IMR-90 (cell line): Measurements from ENCODE around the gene TMEM33. TPM values are rescaled to one million over a fixed set of nuclear protein-coding genes. Genes with fewer than 3 reads are reported as not detected.

Experiments used
- ATAC-seq: fragments of 200-7000 bp; cut with Tn5 transposase; 2 replicates; pipeline ENCODE4 v1.9.1; 2020; ENCODE audit warnings: low read depth, mild to moderate bottlenecking, moderate library complexity
- BruUV-seq: library from RNA; stranded (reverse); fragments of 400-500 nt; replicated peaks from 2 replicates; lab custom pipeline; 2021; lab: Mats Ljungman, UMichigan
- CTCF ChIA-PET: fragments of 300-600 bp; formaldehyde crosslinking; extraction: SDS; loops from one replicate; lab custom pipeline; 2021; ENCODE audit warnings: antibody characterized with exemption; lab: Yijun Ruan, JAX
- POLR2A ChIA-PET: fragments of 300-600 bp; sonication (Branson Sonifier 250); formaldehyde crosslinking; loops from one replicate; lab custom pipeline; 2022; ENCODE audit warnings: antibody characterized with exemption; ENCODE audit not compliant: unreplicated experiment; lab: Charles Lee
- DNase-seq: peaks from one replicate; pipeline ENCODE4 v3.0.0; 2013
- H2AFZ ChIP-seq: replicated peaks from 2 replicates; pipeline ENCODE3; 2013; ENCODE audit warnings: low read length, mild to moderate bottlenecking; ENCODE audit not compliant: poor library complexity
- H2AK5ac ChIP-seq: 2 replicates; pipeline ENCODE4 v1.6.1; 2013; ENCODE audit warnings: low read depth, low read length, inconsistent platforms
- H2AK9ac ChIP-seq: replicated peaks from 2 replicates; pipeline ENCODE3; 2013; ENCODE audit warnings: mild to moderate bottlenecking, low read depth, low read length, moderate library complexity; ENCODE audit not compliant: poor library complexity
- H2BK120ac ChIP-seq: 2 replicates; pipeline ENCODE4 v1.6.1; 2013; ENCODE audit warnings: low read depth, low read length, inconsistent platforms
- H2BK15ac ChIP-seq: 3 replicates; pipeline ENCODE4 v1.6.1; 2013; ENCODE audit warnings: low read depth, low read length, inconsistent platforms
- H2BK20ac ChIP-seq: 2 replicates; pipeline ENCODE4 v1.6.1; 2013; ENCODE audit warnings: low read depth, mild to moderate bottlenecking, inconsistent platforms, low read length, moderate library complexity
- H2BK5ac ChIP-seq: 2 replicates; pipeline ENCODE4 v1.6.1; 2013; ENCODE audit warnings: mild to moderate bottlenecking, low read depth, low read length, inconsistent platforms; ENCODE audit not compliant: poor library complexity, severe bottlenecking
- H3K14ac ChIP-seq: replicated peaks from 2 replicates; pipeline ENCODE4 v1.6.1; 2013; ENCODE audit warnings: low read depth, low read length, inconsistent platforms
- H3K18ac ChIP-seq: 2 replicates; pipeline ENCODE4 v1.6.1; 2013; ENCODE audit warnings: low read depth, low read length, control low read depth
- H3K23ac ChIP-seq: 2 replicates; pipeline ENCODE4 v1.6.1; 2013; ENCODE audit warnings: low read depth, low read length, inconsistent platforms
- H3K27ac ChIP-seq: 2 replicates; pipeline ENCODE4 v1.5.1; 2013; ENCODE audit warnings: mild to moderate bottlenecking, control low read depth, low read length; ENCODE audit not compliant: insufficient read depth
- H3K27me3 ChIP-seq: 2 replicates; pipeline ENCODE4 v1.6.1; 2013; ENCODE audit warnings: low read length; ENCODE audit not compliant: control insufficient read depth, insufficient read depth
- H3K36me3 ChIP-seq: 2 replicates; pipeline ENCODE4 v1.6.1; 2013; ENCODE audit warnings: low read length, mixed read lengths; ENCODE audit not compliant: control insufficient read depth, insufficient read depth
- H3K4ac ChIP-seq: 2 replicates; pipeline ENCODE4 v1.6.1; 2013; ENCODE audit warnings: low read depth, low read length, inconsistent platforms
- H3K4me1 ChIP-seq: 2 replicates; pipeline ENCODE4 v1.6.1; 2013; ENCODE audit warnings: low read length, mixed read lengths; ENCODE audit not compliant: control insufficient read depth, insufficient read depth
- H3K4me2 ChIP-seq: 2 replicates; pipeline ENCODE4 v1.6.1; 2013; ENCODE audit warnings: low read depth, mild to moderate bottlenecking, control low read depth, low read length, moderate library complexity
- H3K4me3 ChIP-seq: 2 replicates; pipeline ENCODE4 v1.5.1; 2013; ENCODE audit warnings: low read depth, mild to moderate bottlenecking, control low read depth, low read length, moderate library complexity; ENCODE audit not compliant: insufficient read depth
- H3K56ac ChIP-seq: 2 replicates; pipeline ENCODE4 v1.6.1; 2013; ENCODE audit warnings: low read length, inconsistent platforms; ENCODE audit not compliant: insufficient read depth; ENCODE audit errors: extremely low read depth
- H3K79me1 ChIP-seq, 2 experiments: 2 replicates each; pipeline ENCODE4 v1.6.1; 2013; ENCODE audit warnings: low read length in 2 of 2, inconsistent platforms in 1 of 2, low read depth in 1 of 2
- H3K9ac ChIP-seq: 2 replicates; pipeline ENCODE4 v1.6.1; 2013; ENCODE audit warnings: low read depth, low read length, control low read depth
- H3K9me1 ChIP-seq: 2 replicates; pipeline ENCODE4 v1.6.1; 2013; ENCODE audit warnings: low read length, inconsistent platforms; ENCODE audit not compliant: insufficient read depth
- H3K9me3 ChIP-seq: 2 replicates; pipeline ENCODE4 v1.6.1; 2013; ENCODE audit warnings: low read length; ENCODE audit not compliant: control insufficient read depth, insufficient read depth
- H4K20me1 ChIP-seq: 2 replicates; pipeline ENCODE4 v1.6.1; 2013; ENCODE audit warnings: low read length, inconsistent platforms; ENCODE audit not compliant: insufficient read depth
- H4K5ac ChIP-seq: 2 replicates; pipeline ENCODE4 v1.6.1; 2013; ENCODE audit warnings: mild to moderate bottlenecking, low read depth, low read length, control low read depth
- H4K8ac ChIP-seq, 2 experiments: 2 replicates each; pipeline ENCODE4 v1.6.1; 2013; ENCODE audit warnings: low read depth in 2 of 2, low read length in 2 of 2, control low read depth in 1 of 2, inconsistent platforms in 1 of 2
- H4K91ac ChIP-seq: 2 replicates; pipeline ENCODE4 v1.6.1; 2013; ENCODE audit warnings: low read depth, low read length, inconsistent platforms; ENCODE audit not compliant: insufficient read depth
- BHLHE40 ChIP-seq: fragments of 150-350 bp; IDR thresholded peaks from 2 replicates; pipeline ENCODE4 v1.6.1; 2016; ENCODE audit warnings: mild to moderate bottlenecking, low read depth, low read length
- CEBPB ChIP-seq: IDR thresholded peaks from 2 replicates; pipeline ENCODE4 v1.6.1; 2012; ENCODE audit warnings: low read depth, low read length, improper control_type of control experiment
- CHD1 ChIP-seq: IDR thresholded peaks from 2 replicates; pipeline ENCODE4 v1.6.1; 2012; ENCODE audit warnings: low read depth, low read length, improper control_type of control experiment
- CTCF ChIP-seq: conservative IDR thresholded peaks from 2 replicates; pipeline ENCODE4 v1.5.1; 2012; ENCODE audit warnings: mild to moderate bottlenecking, low read depth, low read length, improper control_type of control experiment
- ELK1 ChIP-seq: fragments of 150-350 bp; IDR thresholded peaks from 2 replicates; pipeline ENCODE4 v1.6.1; 2016; ENCODE audit warnings: low read depth, mild to moderate bottlenecking, low read length, moderate library complexity, borderline replicate concordance
- FOS ChIP-seq: fragments of 150-350 bp; IDR thresholded peaks from 2 replicates; pipeline ENCODE4 v1.6.1; 2016; ENCODE audit warnings: low read depth, low read length
- MAFK ChIP-seq: IDR thresholded peaks from 2 replicates; pipeline ENCODE4 v1.6.1; 2012; ENCODE audit warnings: low read depth, low read length, improper control_type of control experiment
- MAZ ChIP-seq: IDR thresholded peaks from 2 replicates; pipeline ENCODE4 v1.6.1; 2012; ENCODE audit warnings: low read depth, mild to moderate bottlenecking, low read length, improper control_type of control experiment, moderate library complexity, borderline replicate concordance
- MXI1 ChIP-seq: IDR thresholded peaks from 2 replicates; pipeline ENCODE4 v1.6.1; 2012; ENCODE audit warnings: low read depth, mild to moderate bottlenecking, low read length, moderate library complexity, borderline replicate concordance
- NFE2L2 ChIP-seq: fragments of 150-350 bp; IDR thresholded peaks from 2 replicates; pipeline ENCODE4 v1.6.1; 2016; ENCODE audit warnings: low read depth, mild to moderate bottlenecking, low read length
- POLR2A ChIP-seq: IDR thresholded peaks from 2 replicates; pipeline ENCODE4 v1.6.1; 2012; ENCODE audit warnings: mild to moderate bottlenecking, low read depth, low read length
- RAD21 ChIP-seq: IDR thresholded peaks from 2 replicates; pipeline ENCODE4 v1.6.1; 2012; ENCODE audit warnings: low read length, improper control_type of control experiment
- RCOR1 ChIP-seq: IDR thresholded peaks from 2 replicates; pipeline ENCODE4 v1.6.1; 2012; ENCODE audit warnings: mild to moderate bottlenecking, low read length, improper control_type of control experiment; ENCODE audit not compliant: insufficient replicate concordance
- RFX5 ChIP-seq: IDR thresholded peaks from 2 replicates; pipeline ENCODE4 v1.8.0; 2012; ENCODE audit warnings: low read depth, mild to moderate bottlenecking, low read length, moderate library complexity
- SMC3 ChIP-seq: fragments of 150-350 bp; IDR thresholded peaks from 2 replicates; pipeline ENCODE4 v1.6.1; 2016; ENCODE audit warnings: low read depth, mild to moderate bottlenecking, antibody characterized with exemption, low read length, moderate library complexity
- USF2 ChIP-seq: fragments of 150-350 bp; IDR thresholded peaks from 2 replicates; pipeline ENCODE4 v1.6.1; 2017; ENCODE audit warnings: mild to moderate bottlenecking, antibody characterized with exemption, low read length, low read depth
- WGBS, 2 experiments: methylation state at CpG; one replicate each; pipeline versions ENCODE4 v1.1.5 to v1.1.7; 2013; ENCODE audit warnings: missing lambda C conversion rate in 2 of 2; ENCODE audit not compliant: insufficient read length in 1 of 2; ENCODE audit errors: extremely low coverage in 2 of 2; 5-methylcytosine and 5-hydroxymethylcytosine counted together
- dilution Hi-C: fragments of 300-500 bp; cut with HindIII; formaldehyde crosslinking; loops from one replicate; pipeline ENCODE4 v1.14.3; 2018; ENCODE audit warnings: low sequenced_read_pairs; ENCODE audit not compliant: unreplicated experiment
- in situ Hi-C: fragments of 300-500 bp; cut with MboI; formaldehyde crosslinking; loops from 3 replicates; pipeline ENCODE4 v1.14.3; 2019; ENCODE audit warnings: low sequenced_read_pairs, inconsistent platforms, mixed read lengths
- intact Hi-C: fragments of 100-400 bp; cut with micrococcal nuclease; formaldehyde crosslinking; loops from 2 replicates; pipeline ENCODE4 v1.10.0; 2022
- polyA plus RNA-seq, 3 experiments: library from polyadenylated mRNA; depleted of rRNA; stranded (reverse); fragments of >200 nt; gene quantifications; 2 replicates each; pipeline ENCODE4 v1.2.3, GENCODE V29; 2012; ENCODE audit warnings: low replicate concordance in 1 of 3
- total RNA-seq: library from RNA; depleted of rRNA; stranded (reverse); fragments of >200 nt; gene quantifications from 2 replicates; pipeline ENCODE4 v1.2.3, GENCODE V29; 2012

Gene TMEM33
- total and polyA plus RNA-seq, 2 of the 4 experiments (the other 2 are of a cell fraction) = 23.6 to 45.5 TPM

- H4K8ac ChIP-seq = no peak overlapping the region
- H3K18ac ChIP-seq = no peak overlapping the region
- no peaks in the 10 kb centered on the region for H3K9me1 ChIP-seq
- H4K5ac ChIP-seq = no peak overlapping the region
- no peak overlapping the region for H3K4ac ChIP-seq
- H3K56ac ChIP-seq = no peak overlapping the region
- ATAC-seq (no peak), DNase-seq (no peak)
- no peak overlapping the region for H3K4me3 ChIP-seq
- no peak overlapping the region for H3K14ac ChIP-seq
- no peaks in the 10 kb centered on the region for H3K27me3 ChIP-seq
- no peaks in the 10 kb centered on the region for H3K9me3 ChIP-seq
- H2AFZ ChIP-seq = no peak overlapping the region
- H3K27ac ChIP-seq = no peak overlapping the region
- no peak overlapping the region for H2AK9ac ChIP-seq
- BruUV-seq = no TSS peak
- no peak overlapping the region for H2BK20ac ChIP-seq
- H2AK5ac ChIP-seq = no peak overlapping the region
- no peak overlapping the region for H3K4me2 ChIP-seq
- H2BK120ac ChIP-seq = no peak overlapping the region
- H4K91ac ChIP-seq = no peak overlapping the region
- in situ Hi-C loops (no loop called here), intact Hi-C loops (no loop called here), dilution Hi-C loops (no loop called here)
- no CpG with 5 or more reads among the region's 2 CpGs for WGBS, 2 experiments
- no peak overlapping the region for H3K9ac ChIP-seq
- no peaks in the 10 kb centered on the region for H3K79me1 ChIP-seq
- H2BK15ac ChIP-seq = no peak overlapping the region
- H3K23ac ChIP-seq = no peak overlapping the region
- ChIA-PET CTCF (no interaction called here), POLR2A (interaction anchor here (0.6 kb wide), 1 partner anchor 18 kb away, joined by 4 read pairs; no protein-coding TSS in a partner anchor)
- H3K4me1 ChIP-seq = no peaks in the 10 kb centered on the region
- H4K20me1 ChIP-seq = no peaks in the 10 kb centered on the region
- H3K36me3 ChIP-seq = no peaks in the 10 kb centered on the region
- TF ChIP-seq CTCF = no peak
- no peak for TF ChIP-seq RAD21
- no peak for TF ChIP-seq USF2
- TF ChIP-seq MAZ = no peak
- TF ChIP-seq CHD1 = no peak
- TF ChIP-seq FOS = no peak
- TF ChIP-seq NFE2L2 = no peak
- TF ChIP-seq RFX5 = no peak
- TF ChIP-seq MXI1 = no peak
- TF ChIP-seq POLR2A = no peak
- TF ChIP-seq RCOR1 = no peak
- TF ChIP-seq SMC3 = no peak
- no peak for TF ChIP-seq ELK1
- TF ChIP-seq BHLHE40 = no peak
- no peak for TF ChIP-seq CEBPB
- no peak for TF ChIP-seq MAFK
- H2BK5ac ChIP-seq = no peak overlapping the region
Measured at GRCh38 chr4:41967392-41967791, 32.2 kb downstream of the TMEM33 start.
